HG02588 (cell line): ENCODE results near the gene THBD.

ENCODE experiments used
- ATAC-seq: cut with Tn5 transposase; IDR thresholded peaks from one replicate; pipeline ENCODE4 v1.9.1; 2021; ENCODE audit warnings: mild to moderate bottlenecking, moderate library complexity; ENCODE audit not compliant: unreplicated experiment

THBD gene

GRCh38 chr20:23049201-23050075, at the start of gene THBD:
Gene THBD, minus strand, starts transcription at chr20:23049672. Its CDS starts 168 bp downstream, at chr20:23049504.
- no peak for ATAC-seq

DNA sequence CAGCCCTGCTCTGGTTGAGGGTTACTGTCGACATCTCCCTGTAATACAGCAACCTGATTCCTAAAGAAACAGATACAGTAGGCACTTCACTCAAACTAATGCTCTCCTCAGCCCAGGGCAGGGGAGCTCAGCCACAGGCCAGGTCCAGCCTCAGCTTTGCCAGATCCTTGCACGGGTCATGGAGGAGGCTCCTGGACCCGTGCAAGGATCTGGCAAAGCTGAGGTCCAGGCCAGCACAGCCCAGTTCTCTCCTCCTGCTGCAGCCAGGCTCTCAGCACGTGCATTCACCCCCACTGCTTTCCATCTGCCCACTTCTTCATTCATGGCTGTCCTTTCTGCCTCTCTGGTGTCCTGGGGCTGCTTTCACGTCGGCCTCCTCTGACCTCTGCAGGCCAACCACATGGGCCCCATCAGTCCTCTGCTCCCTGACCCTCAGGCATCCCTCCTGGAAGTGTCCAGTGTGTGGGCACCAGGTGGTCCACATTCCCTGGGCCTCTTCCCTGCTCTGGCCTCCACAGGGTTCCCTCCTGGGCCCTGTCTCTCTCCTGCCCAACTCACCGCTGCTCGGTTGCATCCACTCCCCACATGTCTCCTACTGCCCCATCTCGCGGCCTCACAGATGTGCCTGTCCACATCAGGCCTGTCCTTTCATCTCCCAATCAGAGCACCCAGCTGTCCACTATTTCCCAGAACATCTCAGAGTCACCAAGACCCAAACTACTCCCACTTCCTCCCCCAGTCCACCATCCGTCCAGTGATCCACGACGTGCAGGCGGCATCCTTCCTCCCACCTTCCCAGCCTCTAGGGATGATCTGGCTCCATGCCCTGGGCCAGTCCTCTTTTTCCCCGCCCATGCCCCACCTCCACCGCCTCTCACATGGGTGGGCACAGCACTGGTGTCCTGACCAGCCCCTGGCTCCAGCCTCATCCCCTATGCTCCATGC, 48.4 kb upstream of the THBD start:
- no peak for ATAC-seq

GRCh38 chr20:23096986-23097520, 47.6 kb upstream of the THBD start:
- no peak for ATAC-seq

DNA sequence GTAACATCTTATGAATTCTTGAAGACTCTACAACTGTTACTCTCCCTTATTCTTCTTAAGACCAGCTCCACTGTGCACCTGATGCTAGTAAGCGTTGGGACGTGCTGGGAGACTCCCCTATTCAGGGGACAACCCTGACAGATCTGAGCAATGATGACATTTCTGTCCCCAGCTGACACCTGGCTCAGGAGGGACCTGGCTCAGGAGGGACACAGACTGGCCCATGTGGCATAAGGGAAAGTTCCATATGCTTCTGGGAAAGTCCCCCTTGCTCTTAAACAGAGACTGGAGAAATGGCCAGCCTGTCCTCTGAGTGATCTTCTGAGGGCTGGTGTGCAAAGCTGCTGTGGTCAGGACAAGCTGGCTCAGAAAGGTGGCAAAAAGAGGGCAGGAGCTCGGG, 46.6 kb upstream of the THBD start:
- ATAC-seq = peak; percentile 51

GRCh38 chr20:23095499-23095898, 46.0 kb upstream of the THBD start:
- ATAC-seq = no peak

GRCh38 chr20:23094927-23095326, 45.5 kb upstream of the THBD start:
- no peak for ATAC-seq

GRCh38 chr20:23094213-23094896, 44.9 kb upstream of the THBD start:
- ATAC-seq = no peak

GRCh38 chr20:23093613-23094012, 44.1 kb upstream of the THBD start:
- no peak for ATAC-seq

- no peak for ATAC-seq
Observed at GRCh38 chr20:23092861-23093495, 43.5 kb upstream of the THBD start.

- no peak for ATAC-seq
Observed at GRCh38 chr20:23092384-23092756, 42.9 kb upstream of the THBD start.

DNA sequence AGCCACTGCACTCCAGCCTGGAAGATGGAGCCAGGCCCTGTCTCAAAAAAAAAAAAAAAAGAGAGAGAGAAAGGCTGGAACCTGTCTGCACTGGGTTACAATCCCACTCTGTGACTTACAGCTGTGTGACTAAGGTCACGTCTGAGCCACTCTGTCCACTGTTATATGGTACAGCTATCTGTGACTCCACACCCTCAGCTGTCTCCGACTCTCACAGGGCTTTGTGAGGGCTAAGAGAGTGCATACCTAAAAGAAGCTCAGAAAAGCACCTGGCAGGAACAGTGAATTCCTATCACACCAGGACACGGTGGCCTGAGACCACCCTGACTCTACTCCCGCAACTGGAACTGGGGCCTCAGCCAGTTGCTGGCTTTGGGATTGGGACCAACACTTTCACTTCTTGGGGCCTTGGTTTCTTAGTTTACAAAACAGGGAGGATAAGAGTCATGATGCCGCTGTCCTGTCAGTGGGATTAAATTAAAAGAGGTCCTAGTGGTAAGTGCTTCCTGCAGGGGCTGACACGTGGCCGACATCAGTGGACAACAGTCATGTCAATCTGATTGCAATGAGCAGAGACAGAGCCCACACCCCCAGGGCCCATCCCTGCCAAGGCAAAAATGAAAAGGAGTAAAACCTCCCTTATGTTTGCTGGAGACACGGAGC, 42.4 kb upstream of the THBD start:
- ATAC-seq = no peak

DNA sequence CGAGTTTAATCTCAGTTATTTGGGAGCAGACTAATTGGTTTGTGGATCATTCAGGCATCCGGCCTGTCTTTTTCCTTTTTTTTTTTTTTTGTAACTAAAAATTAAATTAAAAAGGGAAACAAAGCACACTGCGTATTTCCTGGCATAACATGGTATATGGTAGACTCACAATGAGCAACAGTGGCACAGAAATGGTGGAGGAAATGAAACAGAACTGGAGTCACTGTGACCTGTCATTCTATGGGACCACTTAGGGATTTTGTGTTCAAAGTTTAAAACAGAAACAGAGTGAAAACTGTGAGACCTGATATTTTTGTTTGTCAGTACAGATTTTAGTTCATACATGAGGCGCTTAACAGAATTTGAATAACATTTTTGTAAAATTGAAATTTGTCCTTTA, 41.4 kb upstream of the THBD start:
- no peak for ATAC-seq

DNA sequence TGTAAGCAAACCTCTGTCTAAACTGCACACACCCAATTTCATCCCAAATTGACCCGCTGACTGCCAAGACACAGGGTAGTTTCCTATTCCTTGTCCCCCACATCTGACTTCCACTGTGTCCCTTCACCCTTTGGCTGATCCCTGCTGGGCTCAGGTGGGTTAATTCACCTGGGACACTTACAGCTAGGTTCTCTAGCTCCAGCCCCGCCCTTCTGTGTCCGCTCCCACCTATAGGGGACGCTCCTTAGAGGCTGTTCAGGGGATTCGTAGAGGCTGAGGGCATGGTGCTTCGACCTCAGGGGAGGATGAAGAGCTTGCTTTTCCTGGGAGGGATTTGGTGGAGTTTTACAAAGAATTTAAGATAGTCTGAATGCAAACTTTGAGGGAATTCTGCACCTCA, 40.7 kb upstream of the THBD start:
- no peak for ATAC-seq

- no peak for ATAC-seq
Observed at GRCh38 chr20:23088866-23089265, 39.4 kb upstream of the THBD start.

GRCh38 chr20:23087587-23088251, 38.2 kb upstream of the THBD start:
- no peak for ATAC-seq

GRCh38 chr20:23086931-23087411, 37.5 kb upstream of the THBD start:
- no peak for ATAC-seq

DNA sequence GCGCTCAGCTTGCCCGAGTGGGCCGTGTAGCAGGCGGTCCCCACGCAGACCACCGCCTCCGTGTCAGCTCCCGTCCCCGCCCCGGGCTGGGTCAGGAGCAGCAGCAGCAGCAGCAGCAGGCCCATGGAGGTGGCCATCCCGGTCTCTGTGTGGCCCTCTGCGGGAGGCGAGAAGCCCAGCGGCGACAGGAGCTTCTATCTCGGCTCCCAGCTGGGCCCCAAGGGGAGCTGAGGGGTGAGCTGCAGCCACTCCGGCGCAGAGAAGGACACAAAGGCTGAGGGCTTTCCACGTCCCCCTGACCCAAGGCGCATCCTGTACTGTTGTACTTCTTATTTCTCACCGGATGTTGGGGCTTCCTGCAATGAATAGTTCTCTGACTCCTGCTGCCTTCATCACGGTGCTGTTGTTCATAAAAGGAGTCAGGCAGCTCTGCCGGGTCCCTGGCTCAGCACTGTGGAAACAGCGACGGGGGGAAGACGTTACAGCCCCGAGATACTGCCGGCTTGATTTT, 36.6 kb upstream of the THBD start, which contains the start of gene CD93:
Gene CD93 (minus strand): TSS at position 269 of the 511 bp plus-strand sequence. CDS start 132 bp downstream, at position 137.
- no peak for ATAC-seq

GRCh38 chr20:23085436-23086055, 36.1 kb upstream of the THBD start:
- no peak for ATAC-seq
